Right lobe of liver (tissue), 6 donors: ENCODE results near the gene ACVR1. TPM values are rescaled to one million over a fixed set of nuclear protein-coding genes. Genes with fewer than 3 reads are reported as not detected.
A peak's percentile ranks its signal among the peaks of the same experiment; 100 is the strongest.

Source experiments
- ATAC-seq, 4 donors: fragments of 200-7000 bp; cut with Tn5 transposase; one replicate each; pipeline ENCODE4 v1.9.1; 2020; ENCODE audit warnings: mild to moderate bottlenecking in 4 of 4, moderate library complexity in 4 of 4
- DNase-seq, 3 donors: peaks; one replicate each; pipeline ENCODE4 v3.0.0-alpha.2; 2020
- H3K27ac ChIP-seq, 3 donors: fragments of 200-600 bp; one replicate each; pipeline ENCODE4 v1.8.0; 2022
- H3K27me3 ChIP-seq, 2 donors: fragments of 200-600 bp; one replicate each; pipeline ENCODE4 v1.8.0; 2022
- H3K36me3 ChIP-seq, 4 donors: fragments of 200-600 bp; sonication (generic) in 1 of 4; one replicate each; pipeline versions ENCODE4 v1.5.1 to v1.8.0; 2017 to 2022; ENCODE audit warnings: control low read depth in 1 of 4
- H3K4me1 ChIP-seq, 4 donors: fragments of 200-600 bp; sonication (generic) in 1 of 4; one replicate each; pipeline versions ENCODE4 v1.5.1 to v1.8.0; 2017 to 2022; ENCODE audit warnings: control low read depth in 1 of 4
- H3K4me3 ChIP-seq, 3 donors: fragments of 200-600 bp; one replicate each; pipeline ENCODE4 v1.8.0; 2022
- H3K9me3 ChIP-seq, 4 donors: fragments of 200-600 bp; sonication (generic) in 1 of 4; one replicate each; pipeline versions ENCODE4 v1.5.1 to v1.8.0; 2017 to 2022; ENCODE audit warnings: control low read depth in 1 of 4
- POLR2A ChIP-seq: fragments of 450-650 bp; IDR thresholded peaks from one replicate; pipeline ENCODE4 v1.6.1; 2017; ENCODE audit warnings: antibody characterized with exemption, mild to moderate bottlenecking
- WGBS: methylation state at CpG from one replicate; pipeline ENCODE4 v1.1.6; 2018; ENCODE audit warnings: low coverage, low lambda C conversion rate; ENCODE audit not compliant: insufficient coverage; ENCODE audit errors: missing lambda C conversion rate; 5-methylcytosine and 5-hydroxymethylcytosine counted together
- intact Hi-C, 2 donors: fragments of 100-400 bp; cut with DNase I; formaldehyde crosslinking; loops; one replicate each; pipeline versions ENCODE4 v1.11.2 to v1.14.1; 2022
- total RNA-seq, 6 experiments: library from RNA; depleted of rRNA in 2 of 6; stranded (reverse); fragments of >200 nt in 2 of 6; fragmentation: NEBNext Ultra II Directional in 3 of 6; extraction: Animal tissue kit (Norgen Biotek cat#: 25700) in 3 of 6; gene quantifications; one replicate each; pipeline versions ENCODE4 v1.1.0 to v1.2.4, GENCODE V29; 2016 to 2023
- TF ChIP-seq, protein P1 (sequence below), 4 donors: fragments of 200-600 bp in 3 of 4; fragments of 450-650 bp in 1 of 4; IDR thresholded peaks; one replicate each; pipeline versions ENCODE4 v1.5.1 to v1.8.0; 2016 to 2022; ENCODE audit warnings: antibody characterized with exemption in 4 of 4, mild to moderate bottlenecking in 2 of 4
- donor health status: DM: no; HTN: yes; CAD: no.
- donor health status: DM: no; HTN: no; CAD: no.
- donor health status: DM: no; HTN: no; CAD: no.
- donor health status: DM: no; HTN: yes; CAD: no.
- donor health status: DM: no; HTN: yes; CAD: no.

The ACVR1 gene
- total RNA-seq, 6 experiments from 2014 or later = 10.9 to 25.1 (median 14.6) TPM

DNA sequence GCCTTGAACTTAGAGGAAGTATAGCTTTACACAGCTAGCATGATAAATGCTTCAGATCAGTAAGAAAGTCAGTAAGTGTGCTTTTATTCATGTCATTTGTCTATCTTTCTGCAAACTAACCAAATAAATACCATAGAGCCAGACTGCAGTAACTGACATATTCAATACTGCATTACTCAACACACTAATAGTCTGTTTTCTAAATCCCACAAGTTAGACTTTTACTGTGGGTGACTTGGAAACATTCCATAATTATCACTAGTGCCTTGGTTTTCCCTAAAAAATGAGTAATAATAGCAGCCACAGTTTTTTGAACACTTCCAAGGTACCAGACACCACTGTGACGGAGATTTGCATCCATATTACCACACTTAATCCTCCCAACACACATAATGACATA, 33.0 kb downstream of the ACVR1 start:
- no peak overlapping the region for H3K4me3 ChIP-seq
- H3K4me1 ChIP-seq = peaks cover 0 to 70% (median 34%) of the 10 kb centered on the region in 4 donors
- no peaks in the 10 kb centered on the region for H3K9me3 ChIP-seq
- no peak for ATAC-seq
- TF ChIP-seq, protein P1, sequence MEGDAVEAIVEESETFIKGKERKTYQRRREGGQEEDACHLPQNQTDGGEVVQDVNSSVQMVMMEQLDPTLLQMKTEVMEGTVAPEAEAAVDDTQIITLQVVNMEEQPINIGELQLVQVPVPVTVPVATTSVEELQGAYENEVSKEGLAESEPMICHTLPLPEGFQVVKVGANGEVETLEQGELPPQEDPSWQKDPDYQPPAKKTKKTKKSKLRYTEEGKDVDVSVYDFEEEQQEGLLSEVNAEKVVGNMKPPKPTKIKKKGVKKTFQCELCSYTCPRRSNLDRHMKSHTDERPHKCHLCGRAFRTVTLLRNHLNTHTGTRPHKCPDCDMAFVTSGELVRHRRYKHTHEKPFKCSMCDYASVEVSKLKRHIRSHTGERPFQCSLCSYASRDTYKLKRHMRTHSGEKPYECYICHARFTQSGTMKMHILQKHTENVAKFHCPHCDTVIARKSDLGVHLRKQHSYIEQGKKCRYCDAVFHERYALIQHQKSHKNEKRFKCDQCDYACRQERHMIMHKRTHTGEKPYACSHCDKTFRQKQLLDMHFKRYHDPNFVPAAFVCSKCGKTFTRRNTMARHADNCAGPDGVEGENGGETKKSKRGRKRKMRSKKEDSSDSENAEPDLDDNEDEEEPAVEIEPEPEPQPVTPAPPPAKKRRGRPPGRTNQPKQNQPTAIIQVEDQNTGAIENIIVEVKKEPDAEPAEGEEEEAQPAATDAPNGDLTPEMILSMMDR (IDR thresholded peaks at IDR 0.05) = no peak
- TF ChIP-seq POLR2A = no peak
- no peaks in the 10 kb centered on the region for H3K27me3 ChIP-seq
- H3K36me3 ChIP-seq = no peaks in the 10 kb centered on the region
- 100% methylated on average over 1 of the region's 1 CpG for WGBS
- no peak for DNase-seq
- H3K27ac ChIP-seq = peak overlapping the region in 2 of 3 donors; percentile 16 to 66
- intact Hi-C loops = no loop called here

DNA sequence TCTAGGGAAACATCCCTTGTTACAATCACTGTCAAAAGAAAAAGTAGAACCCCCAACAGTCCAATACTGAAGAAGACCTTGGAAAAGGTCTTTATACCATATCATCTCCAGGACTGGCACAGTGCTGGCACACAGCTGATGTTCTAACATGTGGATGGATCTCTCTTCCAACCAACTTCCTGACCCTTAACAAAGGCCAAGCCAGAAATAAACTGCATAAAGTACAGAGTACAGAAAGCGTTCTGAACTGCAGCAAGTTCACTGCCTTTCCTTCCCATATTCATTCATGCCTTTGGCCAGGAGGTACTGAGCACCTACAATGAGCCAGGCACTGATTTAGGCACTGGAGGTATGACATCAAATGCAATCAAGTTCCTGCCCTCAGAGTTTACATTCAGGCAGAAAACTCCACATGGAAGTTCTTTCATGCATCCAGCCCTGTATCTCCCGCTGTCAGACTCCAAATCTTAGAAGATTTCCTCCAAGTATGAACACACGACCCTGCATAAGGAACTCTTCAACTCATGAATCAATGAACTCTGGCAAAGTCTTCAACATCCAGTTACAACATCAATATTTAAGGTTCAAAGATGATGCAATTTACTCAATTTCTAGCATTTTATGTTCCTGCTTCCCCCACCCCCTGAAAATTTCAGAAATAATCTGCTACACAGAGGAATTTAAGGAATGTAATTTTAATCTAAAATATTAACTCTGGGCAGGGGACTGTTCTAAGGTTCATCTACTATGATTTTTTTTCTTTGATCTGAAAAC, 33.8 kb downstream of the ACVR1 start:
- DNase-seq = peak in 1 of 3 donors; percentile 71
- intact Hi-C loops = no loop called here
- ATAC-seq = peak; percentile 31 to 62 (median 59)

DNA sequence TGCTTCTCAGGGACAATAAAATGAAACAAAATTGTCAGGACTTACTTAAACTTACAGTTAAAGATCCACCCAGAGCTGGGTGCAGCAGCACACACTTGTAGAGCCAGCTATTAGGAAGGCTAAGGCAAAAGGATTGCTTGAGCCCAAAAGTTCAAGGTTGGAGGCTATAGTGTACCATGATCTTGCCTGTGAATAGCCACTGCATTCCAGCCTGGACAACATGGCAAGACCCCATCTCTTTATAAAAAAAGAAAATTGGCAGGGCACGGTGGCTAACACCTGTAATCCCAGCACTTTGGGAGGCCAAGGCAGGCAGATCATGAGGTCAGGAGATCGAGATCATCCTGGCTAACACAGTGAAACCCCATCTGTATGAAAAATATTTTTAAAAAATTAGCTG, 34.6 kb downstream of the ACVR1 start:
- ATAC-seq (peak in 1 of 4 donors; percentile 1), DNase-seq (no peak)
- intact Hi-C loops = no loop called here
- H3K36me3 ChIP-seq = no peaks in the 10 kb centered on the region
- TF ChIP-seq, protein P1 (IDR thresholded peaks at IDR 0.05) = no peak
- TF ChIP-seq POLR2A = no peak
- H3K27ac ChIP-seq = peak overlapping the region in 2 of 3 donors; percentile 46 to 86
- 80% methylated on average over 1 of the region's 2 CpGs for WGBS
- no peak overlapping the region for H3K4me3 ChIP-seq
- H3K4me1 ChIP-seq = peaks cover 0 to 83% (median 40%) of the 10 kb centered on the region in 4 donors
- no peaks in the 10 kb centered on the region for H3K9me3 ChIP-seq
- H3K27me3 ChIP-seq = no peaks in the 10 kb centered on the region

More for the DNA sequence above, 33.8 kb downstream of the ACVR1 start:
- no peak for TF ChIP-seq POLR2A
- TF ChIP-seq, protein P1 (IDR thresholded peaks at IDR 0.05) = no peak
- no peaks in the 10 kb centered on the region for H3K36me3 ChIP-seq
- peak overlapping the region in 2 of 3 donors; percentile 46 to 86 for H3K27ac ChIP-seq
- H3K9me3 ChIP-seq = no peaks in the 10 kb centered on the region
- H3K4me1 ChIP-seq = peaks cover 0 to 75% (median 36%) of the 10 kb centered on the region in 4 donors
- WGBS = 23% methylated on average over 3 of the region's 3 CpGs
- H3K27me3 ChIP-seq = no peaks in the 10 kb centered on the region
- H3K4me3 ChIP-seq = no peak overlapping the region

DNA sequence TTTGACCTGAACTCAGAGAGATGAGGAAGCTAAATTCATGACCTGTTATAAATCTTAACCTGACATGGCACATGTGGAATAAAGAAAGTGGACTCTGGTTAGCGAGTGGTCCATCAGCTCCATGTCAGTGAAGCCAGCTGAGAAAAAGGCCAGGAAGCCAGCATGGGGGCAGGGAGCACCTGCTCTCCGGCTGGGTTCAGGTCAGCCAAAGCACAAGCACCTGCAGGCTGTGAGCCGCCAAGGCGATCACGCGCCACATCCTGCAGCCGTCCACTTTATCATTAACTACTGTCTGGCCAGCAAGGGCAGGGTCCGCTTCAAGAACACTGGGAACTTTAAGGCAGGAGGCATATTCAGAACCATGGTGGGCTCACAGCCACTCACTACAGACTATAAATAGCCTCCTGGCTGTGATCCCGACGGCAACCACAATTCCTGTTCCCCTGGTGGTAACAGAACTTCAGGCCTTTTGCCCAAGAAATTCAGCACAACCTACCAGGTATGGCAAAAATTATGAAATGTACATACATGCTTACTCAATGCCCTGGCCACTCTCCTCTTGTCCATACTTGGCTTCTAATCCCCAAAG, 35.5 kb downstream of the ACVR1 start:
- TF ChIP-seq POLR2A = no peak
- TF ChIP-seq, protein P1 (IDR thresholded peaks at IDR 0.05) = peak in 1 of 4 donors; percentile 41
- Histone ChIP-seq H3K27ac (peak overlapping the region; percentile 46 to 86 (median 56)), H3K9me3 (no peaks in the 10 kb centered on the region), H3K4me1 (peaks cover 0 to 86% (median 41%) of the 10 kb centered on the region in 4 donors), H3K4me3 (peak overlapping the region in 1 of 3 donors; percentile 11), H3K27me3 (no peaks in the 10 kb centered on the region), H3K36me3 (no peaks in the 10 kb centered on the region)
- WGBS = 20% methylated on average over 10 of the region's 10 CpGs
- peak; percentile 70 to 86 (median 80) for ATAC-seq
- intact Hi-C loops = no loop called here
- DNase-seq = peak; percentile 83 to 94 (median 94)
